BE2C (cell line): ENCODE data around the gene ENOPH1. TPM values are rescaled to one million over a fixed set of nuclear protein-coding genes. Genes with fewer than 3 reads are reported as not detected.
"Not testable (repeated sequence)": the region's sequence is repeated elsewhere in the genome, so short reads cannot be mapped to it uniquely, and the experiment has no call there.

Experiments
- DNase-seq: peaks from one replicate; pipeline ENCODE4 v3.0.0-alpha.2; 2020
- H3K27me3 ChIP-seq: fragments of 250-450 bp; sonication (Bioruptor Pico); 2 replicates; pipeline ENCODE4 v1.5.1; 2020; ENCODE audit warnings: mild to moderate bottlenecking
- H3K36me3 ChIP-seq: fragments of 250-450 bp; sonication (Bioruptor Pico); 2 replicates; pipeline ENCODE4 v1.5.1; 2020; ENCODE audit warnings: mild to moderate bottlenecking
- H3K4me1 ChIP-seq: fragments of 250-450 bp; sonication (Bioruptor Pico); 2 replicates; pipeline ENCODE4 v1.5.1; 2020
- H3K4me3 ChIP-seq: 2 replicates; pipeline ENCODE4 v1.5.1; 2011; ENCODE audit warnings: low read depth, low read length
- H3K9me3 ChIP-seq: fragments of 250-450 bp; sonication (Bioruptor Pico); 2 replicates; pipeline ENCODE4 v1.5.1; 2020
- CTCF ChIP-seq: IDR thresholded peaks from 2 replicates; pipeline ENCODE4 v1.5.1; 2012; ENCODE audit warnings: mild to moderate bottlenecking, low read depth, low read length
- polyA plus RNA-seq: library from polyadenylated mRNA; unstranded; fragments of >200 nt; gene quantifications from one replicate; pipeline ENCODE4 v1.2.1, GENCODE V29; 2012; ENCODE audit warnings: low read depth, missing spikeins; ENCODE audit not compliant: insufficient read length, insufficient read depth

The ENOPH1 gene
- polyA plus RNA-seq: 56.3 TPM

- Histone ChIP-seq H3K27me3 (no peaks in the 10 kb centered on the region), H3K9me3 (no peaks in the 10 kb centered on the region), H3K4me1 (no peaks in the 10 kb centered on the region; the same call in 1 of the 2 replicates), H3K4me3 (peak within 1 kb of the TSS; percentile 99), H3K36me3 (peaks cover 53% of the 10 kb centered on the region)
- TF ChIP-seq CTCF: no peak
- DNase-seq: peak; percentile 99
Measured at GRCh38 chr4:82430193-82430963, at the start of gene ENOPH1, which contains the start of gene HNRNPDL. ENOPH1 (plus strand) TSS chr4:82430590; CDS start chr4:82430830, 240 bp downstream. HNRNPDL (minus strand) TSS chr4:82430462; CDS start chr4:82429690, 772 bp downstream.

- no peak for TF ChIP-seq CTCF
- DNase-seq: no peak
- Histone ChIP-seq H3K27me3 (no peaks in the 10 kb centered on the region), H3K9me3 (no peaks in the 10 kb centered on the region), H3K4me3 (no peak overlapping the region), H3K4me1 (peaks cover 7% of the 10 kb centered on the region), H3K36me3 (peaks cover 8% of the 10 kb centered on the region)
Measured at GRCh38 chr4:82380831-82381230, 49.6 kb upstream of the ENOPH1 start.

- H3K4me3 ChIP-seq: no peak overlapping the region
- peaks cover 7% of the 10 kb centered on the region for H3K4me1 ChIP-seq
- DNase-seq: no peak
- H3K36me3 ChIP-seq: peaks cover 6% of the 10 kb centered on the region
- H3K27me3 ChIP-seq: no peaks in the 10 kb centered on the region
- no peak for TF ChIP-seq CTCF
- no peaks in the 10 kb centered on the region for H3K9me3 ChIP-seq
Measured at GRCh38 chr4:82381235-82381634, 49.2 kb upstream of the ENOPH1 start.

GRCh38 chr4:82381661-82382296 is 48.6 kb upstream of the ENOPH1 start:
- Histone ChIP-seq H3K4me3 (no peak overlapping the region), H3K9me3 (no peaks in the 10 kb centered on the region), H3K27me3 (no peaks in the 10 kb centered on the region), H3K4me1 (peaks cover 7% of the 10 kb centered on the region), H3K36me3 (0 out of 2 replicates have a peak, but pooled peaks cover 3% of the 10 kb centered on the region)
- no peak for DNase-seq
- TF ChIP-seq CTCF: no peak

- no peak for DNase-seq
- Histone ChIP-seq H3K27me3 (no peaks in the 10 kb centered on the region), H3K4me1 (peaks cover 7% of the 10 kb centered on the region), H3K9me3 (no peaks in the 10 kb centered on the region), H3K36me3 (0 out of 2 replicates have a peak, but pooled peaks cover 3% of the 10 kb centered on the region), H3K4me3 (no peak overlapping the region)
- TF ChIP-seq CTCF: no peak
Measured at GRCh38 chr4:82382751-82383150, 47.6 kb upstream of the ENOPH1 start.

- not testable (repeated sequence) for H3K4me1 ChIP-seq, H3K9me3 ChIP-seq, H3K36me3 ChIP-seq, H3K4me3 ChIP-seq, DNase-seq, H3K27me3 ChIP-seq
Measured at GRCh38 chr4:82386312-82386711, 44.1 kb upstream of the ENOPH1 start.
